KG1 (cell line): ENCODE results near the gene LMF1.

Experiments
- DNase-seq: peaks from one replicate; lab custom pipeline; 2025; lab: John Stamatoyannopoulos, UW

The LMF1 gene

DNA sequence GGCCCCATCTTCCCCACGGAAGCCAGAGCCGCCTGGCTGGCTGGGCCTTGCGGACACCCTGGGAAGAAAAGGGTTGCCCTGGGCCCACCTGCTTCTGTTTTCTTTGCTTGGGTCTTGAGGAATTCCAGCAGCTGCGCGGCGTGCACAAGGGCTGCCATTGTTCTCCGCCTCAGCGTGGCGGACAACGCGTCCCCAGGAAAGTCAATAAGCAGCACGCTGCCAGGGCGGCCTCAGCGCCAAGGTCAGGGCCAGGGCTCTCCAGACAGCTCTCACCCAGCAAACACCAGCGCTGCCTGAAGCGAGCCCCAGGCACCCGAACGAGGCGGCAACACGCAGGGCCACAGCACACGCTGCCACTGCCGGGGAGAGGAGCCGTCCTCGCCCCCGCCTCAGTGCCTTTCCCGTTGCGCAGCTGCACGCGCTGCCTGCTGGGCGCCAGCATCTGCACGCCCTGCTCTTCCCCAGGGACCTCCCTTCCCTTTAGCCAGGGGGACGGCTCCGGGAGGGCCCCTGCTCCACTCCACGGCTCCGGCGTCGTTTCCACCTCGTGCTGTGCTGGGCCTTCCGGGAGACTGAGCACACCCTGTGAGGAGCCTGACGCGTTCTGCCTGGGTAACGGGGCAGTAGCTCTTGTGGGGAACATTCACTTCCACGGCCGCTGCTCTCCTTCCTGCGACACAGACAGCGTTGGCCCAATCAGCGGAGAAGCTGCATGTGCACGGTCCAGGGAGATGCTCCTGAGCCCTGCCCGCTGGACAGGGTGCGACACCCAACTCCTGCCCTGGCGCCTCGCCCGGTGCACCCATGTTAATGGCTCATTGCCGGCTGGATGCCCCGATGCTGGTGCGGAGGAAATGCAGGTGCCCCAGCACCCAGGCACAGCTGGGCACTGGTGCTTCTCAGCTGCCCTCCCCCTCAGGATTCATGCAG lies 57.8 kb downstream of the LMF1 start:
- DNase-seq = no peak

- DNase-seq = no peak
Measured at GRCh38 chr16:912322-912683, 58.5 kb downstream of the LMF1 start.

DNA sequence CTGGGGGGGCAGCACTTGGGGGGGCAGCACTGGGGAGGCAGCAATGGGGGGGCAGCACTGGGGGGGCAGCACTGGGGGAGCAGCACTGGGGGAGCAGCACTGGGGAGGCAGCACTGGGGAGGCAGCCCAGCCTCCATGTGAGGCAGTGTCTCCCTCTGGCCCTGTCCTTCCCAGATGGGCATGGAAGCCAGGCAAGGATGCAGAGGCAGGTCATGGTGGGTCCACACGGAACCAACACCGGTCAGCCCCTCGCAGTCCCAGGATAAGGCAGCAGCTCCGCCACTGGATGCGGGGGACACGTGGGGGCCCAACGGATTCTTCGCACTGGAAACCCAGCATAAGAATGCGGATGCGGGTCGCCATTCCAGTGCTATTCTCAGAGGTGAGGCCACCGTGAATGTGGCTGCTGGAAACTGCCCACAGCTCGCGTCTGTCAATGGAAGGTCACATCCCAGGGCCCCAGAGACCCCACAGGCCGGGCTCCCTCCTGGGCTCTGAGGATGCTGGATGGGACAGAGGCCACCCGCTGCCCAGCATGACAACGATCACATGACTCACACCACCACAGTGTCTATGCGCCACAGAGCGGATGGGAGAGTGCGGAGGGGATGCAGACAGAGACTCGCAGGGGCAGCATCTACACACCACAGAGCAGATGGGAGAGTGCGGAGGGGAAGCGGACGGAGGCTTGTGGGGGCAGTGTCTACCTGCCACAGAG lies 59.0 kb downstream of the LMF1 start:
- DNase-seq = no peak

- no peak for DNase-seq
Measured at GRCh38 chr16:911101-911500, 59.7 kb downstream of the LMF1 start.

GRCh38 chr16:910181-910580 lies 60.6 kb downstream of the LMF1 start:
- no peak for DNase-seq

- no peak for DNase-seq
Measured at GRCh38 chr16:909281-910000, 61.3 kb downstream of the LMF1 start.

DNA sequence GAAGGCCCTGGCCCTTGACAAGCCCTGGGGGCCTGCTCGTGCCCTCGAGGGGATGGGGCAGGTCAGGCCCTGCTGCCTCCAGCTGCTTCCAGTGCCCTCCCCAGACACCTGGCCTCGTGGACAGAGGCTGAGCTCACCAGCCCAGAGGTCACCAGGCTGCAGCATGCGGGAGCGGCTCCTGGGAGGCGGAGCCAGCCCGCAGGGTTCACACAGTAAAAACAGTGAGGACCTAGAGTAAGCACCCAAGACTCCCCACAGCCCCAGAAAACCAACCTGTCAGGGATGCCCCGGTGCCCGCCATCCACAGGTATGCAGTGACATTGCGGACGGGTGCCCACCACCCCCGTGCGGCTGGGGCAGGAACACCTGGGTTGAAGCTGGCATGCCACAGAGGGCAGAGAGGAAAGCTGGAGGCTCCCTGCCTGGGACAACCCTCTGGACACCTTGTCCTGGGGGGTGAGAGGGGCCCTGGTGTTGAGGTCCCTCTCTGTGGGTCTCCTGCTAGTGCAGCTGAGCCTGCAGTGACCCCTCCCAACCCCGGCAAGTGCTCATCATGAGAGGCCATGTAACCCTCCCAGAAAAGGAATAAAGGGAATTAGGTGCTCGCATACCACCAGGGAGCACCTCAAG lies 62.1 kb downstream of the LMF1 start:
- no peak for DNase-seq

DNA sequence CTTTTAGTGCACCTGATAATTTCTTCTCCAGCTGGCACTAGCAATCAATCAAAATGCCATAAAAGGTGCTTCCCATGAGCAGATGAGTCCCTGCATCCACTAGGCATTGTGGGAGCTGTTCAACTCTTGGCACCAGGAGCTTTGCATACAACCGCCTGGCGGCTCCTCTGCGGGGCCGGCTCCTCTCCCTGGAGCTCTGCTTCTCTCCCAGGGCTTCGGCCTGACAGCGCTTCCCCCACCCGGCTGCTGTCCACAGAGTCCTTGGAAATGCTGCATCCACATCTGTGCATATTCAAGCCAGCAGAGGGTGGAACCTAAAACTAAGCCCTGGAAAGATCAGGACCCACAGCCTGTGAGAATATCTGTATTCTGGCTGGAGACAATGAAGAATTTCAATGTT lies 62.9 kb downstream of the LMF1 start:
- DNase-seq = no peak

DNA sequence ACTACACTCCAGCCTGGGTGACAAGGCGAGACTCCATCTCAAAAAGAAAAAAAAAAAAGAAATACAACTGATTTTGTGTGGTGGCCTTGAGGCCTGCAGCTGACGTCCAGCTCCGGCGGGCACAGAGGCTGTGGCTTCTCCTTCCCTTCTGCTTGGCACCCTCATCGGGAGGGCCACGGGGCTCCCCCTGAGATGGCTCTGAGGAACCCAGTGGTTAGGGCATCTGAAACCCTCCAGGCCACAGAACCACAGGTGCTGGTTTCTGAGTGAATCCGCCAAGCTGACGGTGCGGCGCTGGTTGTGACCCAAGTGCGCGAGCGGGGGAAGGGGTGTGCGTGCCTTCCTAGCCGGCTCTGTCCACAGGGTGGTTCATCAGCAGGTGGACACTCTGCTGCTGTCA lies 63.4 kb downstream of the LMF1 start:
- no peak for DNase-seq

- DNase-seq = no peak
Measured at GRCh38 chr16:906296-906695, 64.5 kb downstream of the LMF1 start.

DNA sequence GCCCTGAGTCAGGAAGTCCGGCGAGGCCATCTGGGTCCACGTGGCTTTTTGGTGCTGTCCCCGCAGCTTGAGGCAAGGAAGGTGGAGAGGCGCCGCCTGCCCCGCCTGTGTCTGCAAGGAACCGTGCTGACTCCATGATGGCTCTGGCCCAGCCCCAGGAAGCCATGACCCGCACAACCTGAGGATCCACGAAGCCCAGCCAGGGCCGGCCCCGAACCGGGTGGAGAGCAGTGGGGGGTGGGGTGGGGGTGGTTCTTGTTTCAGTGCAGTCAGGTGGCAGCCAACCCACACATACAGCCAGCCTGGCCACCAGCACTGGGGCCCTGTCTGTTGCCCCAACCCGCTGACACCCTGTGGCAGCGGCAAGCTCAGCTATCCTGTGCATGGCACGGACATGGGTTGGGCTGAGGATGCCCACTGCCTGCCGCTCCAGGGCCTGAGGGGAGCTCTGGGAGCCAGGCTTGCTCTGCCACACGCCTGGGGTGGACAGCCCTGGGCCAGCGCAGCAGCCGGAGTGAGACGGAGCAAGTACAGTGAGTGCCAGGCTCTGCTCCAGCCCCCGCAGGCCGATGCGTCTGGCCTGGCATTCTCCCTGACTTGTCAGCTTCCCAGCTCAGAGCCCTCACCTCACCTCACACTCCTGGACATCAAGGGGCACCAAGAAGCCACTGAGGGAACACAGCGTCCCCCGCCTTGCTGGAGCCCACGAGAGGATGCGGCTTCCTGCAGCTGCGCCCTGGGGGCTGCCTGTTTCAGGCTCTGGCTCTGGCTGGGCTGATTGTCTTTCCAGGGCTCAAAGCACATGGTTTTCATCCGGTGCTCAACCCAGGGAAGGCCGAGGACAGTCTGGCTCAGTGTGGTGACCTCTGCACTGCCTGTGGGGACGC lies 68.8 kb downstream of the LMF1 start:
- no peak for DNase-seq

DNA sequence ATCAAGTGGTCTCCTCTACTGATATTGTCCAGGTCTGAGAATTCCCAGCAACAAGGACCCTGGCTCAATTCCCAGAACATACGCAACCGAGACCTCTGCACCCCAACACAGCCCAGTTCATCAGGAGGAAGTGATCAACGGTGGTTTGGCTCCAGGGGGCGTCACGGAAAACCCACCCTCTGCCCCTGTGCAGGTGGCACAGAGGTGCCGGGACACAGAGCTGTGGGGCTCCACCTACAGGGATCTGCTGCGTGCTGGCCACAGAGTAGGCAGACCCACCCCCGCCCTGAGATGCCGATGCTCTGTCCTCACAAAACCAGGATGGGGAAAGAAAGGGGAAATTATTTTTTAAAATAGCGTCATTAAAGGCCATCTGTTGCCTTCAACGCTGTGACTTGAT lies 69.6 kb downstream of the LMF1 start:
- no peak for DNase-seq

- no peak for DNase-seq
Measured at GRCh38 chr16:900211-900610, 70.6 kb downstream of the LMF1 start.

GRCh38 chr16:899683-900060 lies 71.1 kb downstream of the LMF1 start:
- DNase-seq = no peak

- no peak for DNase-seq
Measured at GRCh38 chr16:898761-899682, 71.8 kb downstream of the LMF1 start.

- DNase-seq = no peak
Measured at GRCh38 chr16:898216-898615, 72.6 kb downstream of the LMF1 start.

DNA sequence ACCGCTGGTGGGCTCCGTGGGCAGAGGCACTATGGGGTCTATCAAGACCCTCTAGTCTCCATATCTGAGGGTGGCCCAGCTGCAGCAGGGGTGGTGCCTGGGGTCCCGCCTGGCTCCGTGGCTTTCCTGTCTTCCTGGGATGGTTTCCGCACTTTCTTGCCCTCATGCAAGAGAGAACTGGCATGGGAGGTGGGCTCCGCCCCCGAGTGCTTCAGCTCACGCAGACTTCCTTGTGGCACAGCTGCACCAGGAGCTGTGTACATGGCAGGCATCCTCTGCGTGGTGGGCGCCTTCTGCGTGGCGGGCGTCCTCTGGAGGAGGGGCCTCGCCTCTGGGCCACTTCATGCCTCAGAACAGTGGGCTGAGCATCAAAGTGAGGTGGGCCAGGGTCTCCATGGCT lies 73.1 kb downstream of the LMF1 start:
- no peak for DNase-seq

DNA sequence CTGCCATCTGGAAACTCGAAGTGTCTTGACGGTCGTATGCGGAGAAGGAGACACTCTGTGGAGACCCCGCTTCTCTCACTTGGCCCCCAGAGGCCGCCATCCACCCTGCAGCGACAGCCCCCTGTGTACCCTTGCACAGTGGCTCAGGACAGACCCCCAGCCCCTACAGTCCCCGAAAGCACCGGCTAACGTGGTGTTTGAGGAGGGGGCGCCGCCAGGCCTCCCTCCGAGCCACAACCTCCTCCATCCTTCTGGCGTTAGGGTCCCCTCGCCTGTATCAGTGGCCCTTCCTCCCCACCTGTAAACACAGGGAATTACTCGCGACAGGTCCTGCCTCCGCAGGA lies 73.6 kb downstream of the LMF1 start:
- DNase-seq = no peak

DNA sequence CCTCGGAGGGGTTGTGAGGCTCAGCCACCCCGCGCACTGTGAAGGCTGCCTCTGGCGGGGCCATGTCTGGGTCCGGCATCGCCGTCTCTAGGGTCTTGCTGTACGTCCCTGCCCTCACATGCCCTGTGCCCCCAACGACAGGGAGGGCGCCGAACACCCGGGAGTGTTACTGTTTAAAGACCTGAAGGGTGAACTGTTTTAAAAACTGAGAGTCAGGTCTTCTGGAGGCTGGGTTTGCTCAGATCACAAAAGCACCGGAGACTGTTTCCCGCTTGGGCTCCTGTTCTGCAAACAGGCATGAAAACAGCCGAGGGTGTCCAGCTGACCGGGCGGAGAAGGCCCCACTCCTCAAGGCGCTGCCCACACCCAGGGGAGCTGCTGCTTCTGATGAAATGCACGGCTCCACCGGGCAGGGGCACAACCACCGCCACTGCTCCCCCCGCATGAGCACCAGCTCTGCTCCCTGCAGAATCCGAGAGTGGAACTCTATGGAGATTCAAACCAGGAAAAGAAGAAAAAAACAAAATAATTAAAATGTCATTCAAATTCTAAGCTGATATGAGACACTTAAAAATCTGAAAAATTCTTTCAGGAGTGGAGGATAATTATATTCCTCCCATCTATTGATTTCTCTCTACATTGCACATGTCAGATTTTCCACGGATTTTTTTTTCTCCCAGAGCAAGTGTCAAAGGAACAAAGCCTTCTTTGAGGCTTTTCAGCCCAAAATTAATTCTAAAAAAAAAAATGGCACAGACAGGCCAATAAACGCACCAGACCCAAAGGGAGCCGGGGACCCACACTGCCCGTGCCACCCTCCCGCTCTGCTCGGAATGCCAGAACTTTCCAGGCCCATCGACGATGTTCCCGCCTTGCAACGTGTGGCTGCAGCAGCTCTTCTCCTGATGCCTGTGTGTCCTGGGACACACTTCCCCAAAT lies 74.3 kb downstream of the LMF1 start:
- DNase-seq = no peak
